ENCODE results near the gene TBC1D23.

Gene TBC1D23

DNA sequence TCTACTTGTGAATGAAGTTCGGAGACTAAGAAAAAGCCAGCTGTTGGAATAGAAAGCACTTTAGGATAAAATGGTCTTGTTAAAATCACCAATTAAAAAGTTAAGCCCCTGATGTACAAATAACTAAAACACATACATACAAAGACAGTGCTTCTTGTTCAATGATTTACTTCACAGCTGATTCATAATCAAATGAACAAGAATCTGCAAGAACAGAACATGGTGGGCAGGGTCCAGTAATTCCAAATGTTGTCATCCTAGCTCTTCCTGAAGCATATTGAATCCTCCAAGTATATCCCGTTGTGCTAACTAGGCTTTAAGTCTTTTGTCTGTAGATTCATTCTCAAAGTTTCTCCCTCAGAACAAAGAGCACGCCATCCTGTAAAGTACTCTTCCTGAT lies 98.2 kb downstream of the TBC1D23 start:
- no peak for DNase-seq

- no peak for DNase-seq
Measured at GRCh38 chr3:100360757-100361496, 100.1 kb downstream of the TBC1D23 start.

- DNase-seq: no peak
Measured at GRCh38 chr3:100361897-100362296, 101.1 kb downstream of the TBC1D23 start.

DNA sequence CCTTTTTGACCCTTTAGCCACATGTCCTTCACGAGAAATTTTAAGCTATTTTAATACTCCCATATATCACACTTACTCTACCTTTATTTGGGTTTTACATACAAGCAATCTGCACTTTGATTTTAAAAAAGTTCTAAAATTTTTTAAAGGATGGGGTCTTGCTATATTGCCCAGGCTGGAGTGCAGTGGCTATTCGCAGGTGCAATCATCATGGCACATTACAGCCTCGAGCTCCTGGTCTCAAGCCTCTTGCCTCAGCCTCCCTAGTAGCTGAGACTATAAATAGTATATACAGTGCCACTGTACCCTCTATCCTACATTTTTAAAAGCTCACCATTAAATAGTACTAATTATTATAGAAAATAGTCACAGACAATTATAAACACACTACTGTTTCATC lies 103.6 kb downstream of the TBC1D23 start:
- no peak for DNase-seq

DNA sequence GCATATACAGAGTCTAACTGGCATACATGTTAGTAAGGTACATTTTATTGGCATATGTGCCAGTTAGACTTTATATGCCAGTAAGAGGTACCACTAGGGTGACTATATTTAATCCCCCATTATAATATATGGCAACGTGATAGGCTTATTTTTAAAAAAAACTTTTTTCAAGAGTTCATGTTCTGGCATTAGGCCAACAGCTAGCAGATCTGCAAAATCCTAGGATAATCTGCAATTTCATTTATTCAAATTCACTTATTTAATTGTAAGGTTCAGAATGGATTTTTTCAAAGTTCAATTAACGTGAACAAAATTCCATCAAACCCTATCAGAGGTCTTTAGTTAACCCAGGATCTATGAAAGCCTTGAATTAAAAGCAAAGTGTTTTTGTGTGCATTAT lies 105.6 kb downstream of the TBC1D23 start:
- no peak for DNase-seq

- DNase-seq: no peak
Measured at GRCh38 chr3:100368441-100368840, 107.6 kb downstream of the TBC1D23 start.

- DNase-seq: no peak
Measured at GRCh38 chr3:100370756-100371155, 110.0 kb downstream of the TBC1D23 start.

GRCh38 chr3:100374521-100374920 lies 113.7 kb downstream of the TBC1D23 start:
- no peak for DNase-seq

Data from DMS 273 treated with DMSO at 0.1 percent for 48 hours (cell line).